ENCODE measurements around the gene ARHGEF10L. TPM values are rescaled to one million over a fixed set of nuclear protein-coding genes. Genes with fewer than 3 reads are reported as not detected.
A peak's percentile ranks its signal among the peaks of the same experiment; 100 is the strongest.

The ARHGEF10L gene
- total and polyA plus RNA-seq, 8 donors, result 16.8 to 39.6 (median 21.1) TPM

GRCh38 chr1:17630986-17631385, 91.5 kb downstream of the ARHGEF10L start:
- TF ChIP-seq CTCF (IDR thresholded peaks at IDR 0.05), result no peak
- H3K9me3 ChIP-seq, result no peaks in the 10 kb centered on the region
- no peak for ATAC-seq
- peaks cover 0 to 65% of the 10 kb centered on the region in 2 donors for H3K36me3 ChIP-seq
- no peak overlapping the region for H3K4me3 ChIP-seq
- intact Hi-C loops (cut with DNase I), result no loop called here
- peak overlapping the region; percentile 48 to 73 for H3K27ac ChIP-seq
- DNase-seq, result no peak
- peaks cover 0 to 63% of the 10 kb centered on the region in 2 donors for H3K4me1 ChIP-seq
- H3K27me3 ChIP-seq, result no peaks in the 10 kb centered on the region

- intact Hi-C loops (cut with DNase I), result no loop called here
- H3K9me3 ChIP-seq, result no peaks in the 10 kb centered on the region
- H3K36me3 ChIP-seq, result peaks cover 0 to 65% of the 10 kb centered on the region in 2 donors
- H3K27me3 ChIP-seq, result no peaks in the 10 kb centered on the region
- TF ChIP-seq CTCF (IDR thresholded peaks at IDR 0.05), result no peak
- H3K4me1 ChIP-seq, result peaks cover 0 to 66% of the 10 kb centered on the region in 2 donors
- DNase-seq (no peak), ATAC-seq (no peak)
- peak overlapping the region in 1 of 2 donors; percentile 73 for H3K27ac ChIP-seq
- no peak overlapping the region for H3K4me3 ChIP-seq
Measured at GRCh38 chr1:17631410-17631809, 91.9 kb downstream of the ARHGEF10L start.

- H3K4me1 ChIP-seq, result peaks cover 0 to 72% of the 10 kb centered on the region in 2 donors
- peaks cover 0 to 67% of the 10 kb centered on the region in 2 donors for H3K36me3 ChIP-seq
- no peak for TF ChIP-seq CTCF (IDR thresholded peaks at IDR 0.05)
- intact Hi-C loops (cut with DNase I), result no loop called here
- no peak for DNase-seq
- H3K4me3 ChIP-seq, result no peak overlapping the region
- no peak for ATAC-seq
- H3K27me3 ChIP-seq, result no peaks in the 10 kb centered on the region
- H3K9me3 ChIP-seq, result no peaks in the 10 kb centered on the region
- no peak overlapping the region for H3K27ac ChIP-seq
Measured at GRCh38 chr1:17632106-17632505, 92.6 kb downstream of the ARHGEF10L start.

GRCh38 chr1:17632541-17633184, 93.2 kb downstream of the ARHGEF10L start:
- H3K9me3 ChIP-seq, result no peaks in the 10 kb centered on the region
- intact Hi-C loops (cut with DNase I), result no loop called here
- ATAC-seq (no peak), DNase-seq (no peak)
- H3K4me3 ChIP-seq, result no peak overlapping the region
- peaks cover 0 to 67% of the 10 kb centered on the region in 2 donors for H3K36me3 ChIP-seq
- no peaks in the 10 kb centered on the region for H3K27me3 ChIP-seq
- TF ChIP-seq CTCF (IDR thresholded peaks at IDR 0.05), result no peak
- H3K27ac ChIP-seq, result no peak overlapping the region
- peaks cover 0 to 72% of the 10 kb centered on the region in 2 donors for H3K4me1 ChIP-seq

- ATAC-seq (no peak), DNase-seq (no peak)
- intact Hi-C loops (cut with DNase I), result no loop called here
- no peaks in the 10 kb centered on the region for H3K9me3 ChIP-seq
- H3K4me3 ChIP-seq, result no peak overlapping the region
- TF ChIP-seq CTCF (IDR thresholded peaks at IDR 0.05), result no peak
- no peak overlapping the region for H3K27ac ChIP-seq
- no peaks in the 10 kb centered on the region for H3K27me3 ChIP-seq
- peaks cover 0 to 66% of the 10 kb centered on the region in 2 donors for H3K4me1 ChIP-seq
- H3K36me3 ChIP-seq, result peaks cover 0 to 67% of the 10 kb centered on the region in 2 donors
Measured at GRCh38 chr1:17633654-17634053, 94.2 kb downstream of the ARHGEF10L start.
